Lower lobe of right lung (tissue), 2 donors: ENCODE measurements around the gene COL18A1. TPM values are rescaled to one million over a fixed set of nuclear protein-coding genes. Genes with fewer than 3 reads are reported as not detected.
A peak's percentile ranks its signal among the peaks of the same experiment; 100 is the strongest.

Source experiments
- ATAC-seq, 2 donors: fragments of 200-7000 bp; cut with Tn5 transposase; one replicate each; pipeline ENCODE4 v1.9.1; 2020 to 2022; ENCODE audit warnings: mild to moderate bottlenecking in 2 of 2, moderate library complexity in 2 of 2
- DNase-seq: peaks from one replicate; pipeline ENCODE4 v3.0.0-alpha.2; 2020
- H3K27ac ChIP-seq: fragments of 200-600 bp; one replicate; pipeline ENCODE4 v1.8.0; 2022
- H3K27me3 ChIP-seq: fragments of 200-600 bp; one replicate; pipeline ENCODE4 v1.8.0; 2022; ENCODE audit warnings: low read depth
- H3K36me3 ChIP-seq: fragments of 200-600 bp; one replicate; pipeline ENCODE4 v1.8.0; 2022; ENCODE audit warnings: mild to moderate bottlenecking
- H3K4me1 ChIP-seq: fragments of 200-600 bp; one replicate; pipeline ENCODE4 v1.8.0; 2022
- H3K4me3 ChIP-seq: fragments of 200-600 bp; one replicate; pipeline ENCODE4 v1.8.0; 2022; ENCODE audit warnings: mild to moderate bottlenecking
- H3K9me3 ChIP-seq: fragments of 200-600 bp; one replicate; pipeline ENCODE4 v1.8.0; 2022
- CTCF ChIP-seq: fragments of 200-600 bp; IDR thresholded peaks from one replicate; pipeline ENCODE4 v1.8.0; 2022; ENCODE audit warnings: antibody characterized with exemption, mild to moderate bottlenecking
- intact Hi-C: fragments of 100-400 bp; cut with DNase I; formaldehyde crosslinking; loops from one replicate; pipeline ENCODE4 v1.11.0; 2022
- total RNA-seq: library from RNA; stranded (reverse); fragmentation: NEBNext Ultra II Directional; extraction: Animal tissue kit (Norgen Biotek cat#: 25700); gene quantifications from one replicate; pipeline ENCODE4 v1.2.1, GENCODE V29; 2021
- donor health status: DM: no; HTN: yes; CAD: no; lungs with severe emphysema.

The COL18A1 gene
- total RNA-seq, 1 donor from 2014 or later, result 45.1 TPM

- peak; percentile 18 for DNase-seq
Observed at GRCh38 chr21:45546636-45547544, 141.9 kb downstream of the COL18A1 start.

GRCh38 chr21:45547545-45547900 lies 142.6 kb downstream of the COL18A1 start:
- peaks cover 30% of the 10 kb centered on the region for H3K4me1 ChIP-seq
- DNase-seq (no peak), ATAC-seq (no peak)
- TF ChIP-seq CTCF, result no peak
- no peaks in the 10 kb centered on the region for H3K9me3 ChIP-seq
- H3K27me3 ChIP-seq, result no peaks in the 10 kb centered on the region
- intact Hi-C loops, result no loop called here
- H3K27ac ChIP-seq, result no peak overlapping the region
- no peak overlapping the region for H3K4me3 ChIP-seq
- no peaks in the 10 kb centered on the region for H3K36me3 ChIP-seq

More at GRCh38 chr21:45546636-45547544, 141.9 kb downstream of the COL18A1 start:
- intact Hi-C loops, result no loop called here
- Histone ChIP-seq H3K4me3 (no peak overlapping the region), H3K27me3 (no peaks in the 10 kb centered on the region), H3K9me3 (no peaks in the 10 kb centered on the region), H3K27ac (no peak overlapping the region), H3K4me1 (peaks cover 27% of the 10 kb centered on the region), H3K36me3 (no peaks in the 10 kb centered on the region)
- TF ChIP-seq CTCF, result no peak
- ATAC-seq, result no peak

- intact Hi-C loops, result no loop called here
- DNase-seq (peak; percentile 32), ATAC-seq (no peak)
- Histone ChIP-seq H3K36me3 (no peaks in the 10 kb centered on the region), H3K9me3 (no peaks in the 10 kb centered on the region), H3K27ac (no peak overlapping the region), H3K4me1 (peaks cover 22% of the 10 kb centered on the region), H3K27me3 (no peaks in the 10 kb centered on the region), H3K4me3 (no peak overlapping the region)
- TF ChIP-seq CTCF, result no peak
Observed at GRCh38 chr21:45548711-45549491, 143.9 kb downstream of the COL18A1 start.

GRCh38 chr21:45549626-45550463 lies 144.9 kb downstream of the COL18A1 start:
- H3K27me3 ChIP-seq, result no peaks in the 10 kb centered on the region
- H3K9me3 ChIP-seq, result no peaks in the 10 kb centered on the region
- no peaks in the 10 kb centered on the region for H3K36me3 ChIP-seq
- ATAC-seq (peak; percentile 4 to 13), DNase-seq (peak; percentile 60)
- TF ChIP-seq CTCF, result no peak
- H3K4me3 ChIP-seq, result no peak overlapping the region
- intact Hi-C loops, result no loop called here
- peak overlapping the region; percentile 67 for H3K27ac ChIP-seq
- peaks cover 22% of the 10 kb centered on the region for H3K4me1 ChIP-seq
